HG03139 (cell line): Measurements from ENCODE around the gene CAP1.
"Not testable (repeated sequence)": the region's sequence is repeated elsewhere in the genome, so short reads cannot be mapped to it uniquely, and the experiment has no call there.

Source experiments
- ATAC-seq: cut with Tn5 transposase; IDR thresholded peaks from one replicate; pipeline ENCODE4 v1.9.1; 2021; ENCODE audit not compliant: unreplicated experiment

The CAP1 gene

DNA sequence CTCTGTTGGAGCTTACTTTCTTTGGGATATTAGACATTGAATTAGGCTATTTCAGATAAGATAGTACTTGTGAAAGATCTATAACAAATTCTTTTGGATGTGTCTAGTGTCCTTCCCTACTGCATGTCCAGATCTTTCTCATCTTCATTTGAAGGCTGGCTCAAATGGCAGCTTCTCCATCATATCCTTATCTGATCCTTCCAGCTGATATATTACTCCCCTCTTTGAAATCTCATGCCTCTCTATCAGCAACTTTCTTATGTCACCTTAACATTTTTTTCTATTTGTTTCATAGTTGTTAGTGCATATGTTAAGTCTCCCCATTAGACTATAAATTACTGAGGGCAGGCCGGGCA lies 17.5 kb downstream of the CAP1 start:
- no peak for ATAC-seq

DNA sequence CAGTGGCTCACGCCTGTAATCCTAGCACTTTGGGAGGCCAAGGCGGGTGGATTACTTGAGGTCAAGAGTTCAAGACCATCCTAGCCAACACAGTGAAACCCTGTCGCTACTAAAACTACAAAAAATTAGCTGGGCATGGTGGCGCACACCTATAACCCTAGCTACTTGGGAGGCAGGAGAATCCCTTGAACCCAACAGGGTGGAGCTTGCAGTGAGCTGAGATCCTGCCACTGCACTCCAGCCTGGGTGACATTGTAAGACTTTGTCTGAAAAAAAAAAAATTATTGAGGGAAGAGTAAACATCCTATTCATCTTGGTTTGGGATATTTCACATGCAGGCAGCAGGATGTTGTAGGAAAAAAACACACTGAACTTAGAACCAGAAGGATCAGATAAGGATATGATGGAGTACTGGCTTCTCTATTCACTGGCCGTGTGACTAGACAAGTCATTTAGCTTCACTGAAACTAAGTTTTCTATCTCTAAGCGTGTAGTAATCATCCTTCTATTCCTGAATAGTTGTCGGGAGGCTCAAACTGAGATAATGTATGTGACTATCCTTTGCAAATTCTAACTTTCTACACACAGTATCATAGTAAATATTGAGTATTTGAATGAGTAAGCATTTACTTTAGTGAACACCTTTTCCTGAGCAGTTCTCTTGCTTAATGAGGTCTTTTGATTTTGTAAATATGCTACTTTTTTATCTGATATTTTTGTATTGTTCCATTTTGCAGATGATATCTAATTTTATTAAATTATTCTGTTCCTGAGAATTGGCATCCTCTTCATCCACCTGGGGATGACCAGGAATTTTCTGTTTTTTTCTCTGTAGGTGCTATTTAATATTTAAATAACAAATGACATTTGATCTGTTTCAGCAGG lies 18.2 kb downstream of the CAP1 start:
- ATAC-seq = no peak

DNA sequence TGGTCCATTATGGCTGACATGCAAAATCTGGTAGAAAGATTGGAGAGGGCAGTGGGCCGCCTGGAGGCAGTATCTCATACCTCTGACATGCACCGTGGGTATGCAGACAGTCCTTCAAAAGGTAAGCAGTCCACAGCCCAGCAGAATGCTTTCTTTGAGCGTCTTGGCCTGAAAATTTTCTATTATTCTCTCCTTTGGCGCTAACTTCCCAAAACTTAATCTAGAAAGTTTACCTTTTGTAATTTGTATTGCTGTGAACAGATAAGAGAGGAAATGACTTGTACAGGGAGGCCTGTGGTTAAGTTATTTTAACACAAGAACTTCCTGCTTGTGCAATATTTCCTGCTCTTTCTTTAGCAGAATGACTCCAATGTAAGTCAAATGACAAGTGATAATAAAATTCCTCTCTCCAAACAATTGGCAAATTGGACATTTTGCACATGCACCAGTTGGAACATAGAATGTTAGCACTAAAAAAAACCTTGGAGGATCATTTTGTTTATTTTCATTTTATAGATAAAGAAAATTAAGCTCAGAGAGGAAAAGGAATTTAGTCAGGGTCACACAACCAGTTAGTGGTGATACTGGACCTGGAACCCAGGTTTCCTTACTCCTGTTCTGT lies 18.9 kb downstream of the CAP1 start:
- no peak for ATAC-seq

DNA sequence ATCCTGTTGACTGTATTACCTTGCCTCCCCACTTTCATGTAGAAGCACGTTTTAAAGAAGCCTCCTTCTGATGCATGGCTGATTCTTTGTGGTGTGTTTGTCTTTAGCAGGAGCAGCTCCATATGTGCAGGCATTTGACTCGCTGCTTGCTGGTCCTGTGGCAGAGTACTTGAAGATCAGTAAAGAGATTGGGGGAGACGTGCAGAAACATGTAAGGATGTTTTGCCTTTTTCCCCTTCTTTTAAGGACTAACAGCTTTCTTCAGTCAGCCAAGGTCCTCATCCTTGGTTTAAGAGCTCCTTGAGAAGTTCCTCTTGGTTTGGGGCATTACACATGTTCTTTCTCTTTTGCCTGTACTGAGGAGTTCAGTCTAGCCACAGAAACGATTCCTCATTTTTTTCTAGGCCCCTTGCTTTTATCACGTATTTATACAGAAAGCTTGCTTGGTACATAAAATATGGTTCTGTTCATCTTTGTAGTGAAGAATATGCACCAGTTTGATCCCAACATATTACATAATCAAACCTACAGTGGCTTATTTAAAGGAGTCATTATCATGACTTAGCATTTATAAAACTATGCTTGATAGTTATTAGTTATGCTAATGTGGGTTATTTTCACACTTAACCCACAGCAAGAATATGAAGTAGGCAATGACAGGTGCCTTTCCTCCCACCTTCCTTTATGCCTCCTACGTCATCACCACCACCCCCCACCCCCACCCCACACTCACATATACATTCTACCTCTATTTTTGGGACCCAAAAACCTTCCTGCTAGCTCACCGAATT lies 19.6 kb downstream of the CAP1 start:
- no peak for ATAC-seq

DNA sequence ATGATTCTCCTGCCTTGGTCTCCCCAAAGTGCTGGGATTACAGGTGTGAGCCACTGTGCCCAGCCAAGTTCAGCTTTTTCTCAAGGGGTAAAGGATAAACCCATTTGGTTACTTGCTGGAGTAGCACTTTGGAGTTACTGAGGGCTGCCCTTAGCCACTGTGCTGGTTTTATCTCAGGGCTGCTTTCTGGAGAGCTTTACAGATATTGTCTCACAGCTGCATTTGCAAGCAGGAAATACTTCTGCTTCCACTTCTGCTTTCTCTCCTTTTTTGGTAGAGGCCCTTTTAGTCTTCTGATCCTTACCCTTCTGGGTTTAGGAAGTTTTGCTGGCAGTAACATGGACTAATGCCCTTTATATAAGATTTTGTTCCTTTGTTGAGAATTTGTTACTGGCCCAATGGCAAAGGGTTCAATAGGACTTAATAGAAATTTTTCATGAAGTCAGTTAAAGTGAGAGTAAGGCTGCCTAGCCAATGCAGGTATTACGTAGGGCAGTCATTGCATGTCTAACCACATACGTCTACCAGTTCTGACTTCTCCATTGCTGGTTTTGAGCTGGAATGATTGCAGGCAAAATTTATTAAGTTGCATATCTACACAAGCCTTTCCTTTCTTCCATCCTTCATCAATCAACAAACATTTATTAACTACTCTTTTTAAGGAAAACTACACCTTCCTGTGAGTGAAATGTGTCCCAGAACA lies 24.4 kb downstream of the CAP1 start:
- peak; percentile 76 for ATAC-seq

DNA sequence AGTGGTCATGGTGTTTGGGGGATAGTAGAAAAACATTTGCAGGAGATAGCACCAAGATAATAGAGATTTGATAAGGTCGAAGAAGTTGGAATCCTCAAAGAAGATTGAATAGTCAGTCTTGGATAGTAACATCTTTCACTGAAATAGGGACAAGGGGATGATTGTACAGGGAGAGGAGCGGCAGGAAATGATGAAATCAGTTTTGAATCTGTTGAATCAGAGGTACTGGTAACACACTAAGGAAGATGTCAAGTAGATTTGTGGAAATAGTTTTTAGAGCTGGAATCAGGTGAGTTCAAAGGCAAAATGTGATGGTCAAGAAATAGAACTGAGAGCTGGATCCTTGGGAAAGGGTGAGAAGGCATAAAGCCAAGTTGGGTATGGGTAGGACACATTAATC lies 26.5 kb downstream of the CAP1 start:
- ATAC-seq = no peak

DNA sequence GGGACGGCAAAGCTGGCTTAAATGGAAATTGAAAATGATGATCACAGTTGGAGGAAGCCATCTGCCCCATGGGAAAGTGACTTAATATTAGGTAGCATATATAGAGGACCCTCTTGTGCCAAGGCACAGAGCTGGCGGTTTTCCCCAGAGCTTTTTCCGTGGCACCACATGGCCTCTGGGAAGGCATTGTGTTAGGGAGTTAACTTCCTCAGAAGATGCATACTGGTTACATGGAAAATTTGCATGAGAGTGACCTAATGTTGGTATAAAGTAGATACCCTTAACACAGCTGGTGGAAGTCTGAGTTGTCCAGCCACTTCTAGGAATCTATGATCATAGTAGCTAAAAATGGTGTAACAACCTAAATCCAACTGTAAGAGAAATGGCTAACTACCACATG lies 27.3 kb downstream of the CAP1 start:
- no peak for ATAC-seq

DNA sequence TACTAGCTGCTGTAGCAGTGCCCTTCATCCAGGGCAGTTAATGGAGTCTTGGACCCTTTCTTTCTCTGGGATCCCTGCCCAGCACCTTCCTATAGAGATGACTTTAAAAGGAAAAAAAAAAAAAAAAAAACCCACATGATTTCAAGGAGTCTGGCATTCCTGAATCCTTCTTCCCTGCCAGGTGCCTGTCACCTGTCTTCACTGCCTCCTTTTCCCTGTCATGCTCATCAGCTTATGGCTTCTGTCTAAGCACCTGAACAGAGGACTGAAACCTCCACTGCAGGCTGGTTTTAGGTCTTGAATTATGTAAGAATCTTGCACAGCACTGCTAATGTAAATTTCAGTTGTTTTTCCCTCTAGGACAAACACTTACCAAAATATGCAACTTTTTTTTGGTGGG lies 31.6 kb downstream of the CAP1 start:
- ATAC-seq = no peak

DNA sequence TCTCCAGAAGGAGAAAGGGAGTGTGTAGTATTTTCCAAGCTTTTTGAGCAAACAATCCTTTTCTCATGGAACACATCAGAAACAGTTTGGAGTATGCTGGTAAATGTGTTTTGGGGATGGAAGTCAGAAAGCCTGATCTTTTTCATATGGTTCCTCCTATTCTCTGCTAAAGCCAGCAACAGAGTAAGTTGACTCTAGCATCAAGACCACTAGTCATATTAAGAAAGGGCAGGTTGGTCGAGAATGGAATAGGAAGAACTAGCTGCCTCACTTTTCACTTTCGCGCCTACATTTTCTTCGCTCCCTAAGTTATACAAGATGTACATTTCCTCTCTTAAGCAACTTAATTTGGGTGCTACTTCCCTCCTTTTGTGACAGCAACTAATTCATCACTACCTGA lies 32.5 kb downstream of the CAP1 start:
- ATAC-seq = no peak

DNA sequence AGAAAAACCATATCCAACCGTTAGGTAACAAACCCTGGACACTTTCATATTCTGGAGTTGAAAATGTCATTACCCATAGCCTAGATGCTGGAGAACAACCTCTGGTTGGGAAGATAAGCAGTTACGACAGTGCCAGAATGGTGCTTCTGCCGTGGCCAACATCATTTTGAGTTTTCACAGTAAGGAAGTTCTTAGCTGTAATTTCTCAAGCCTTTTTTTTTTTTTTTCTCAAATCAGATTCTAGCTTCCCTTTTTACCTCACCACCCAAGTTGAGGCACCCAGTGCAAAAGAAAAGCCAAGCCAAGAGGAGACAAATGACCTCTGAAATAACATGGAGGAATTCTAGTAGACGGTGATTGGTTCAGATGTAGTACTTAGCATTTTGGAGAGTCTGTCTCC lies 34.7 kb downstream of the CAP1 start:
- ATAC-seq = no peak

DNA sequence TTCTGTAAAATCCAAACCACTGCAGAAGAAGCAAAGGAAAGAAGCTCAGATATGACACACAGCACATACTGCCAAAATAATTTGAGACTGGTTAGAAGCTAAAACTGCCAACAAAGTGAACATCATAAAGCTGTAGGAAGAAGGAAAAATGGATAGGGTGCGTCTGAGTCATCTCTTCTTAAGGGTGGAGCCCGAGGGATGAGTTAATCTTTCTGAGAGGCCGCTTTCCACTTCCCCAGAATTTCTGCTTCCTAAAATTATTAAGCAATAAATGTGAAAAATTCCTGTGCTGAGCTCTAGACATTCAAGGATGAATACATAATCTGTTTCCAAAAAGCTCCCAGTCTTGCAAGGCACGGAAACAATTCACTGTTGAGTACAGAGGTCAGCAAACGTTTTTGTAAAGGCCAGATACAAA lies 36.4 kb downstream of the CAP1 start:
- ATAC-seq = no peak

DNA sequence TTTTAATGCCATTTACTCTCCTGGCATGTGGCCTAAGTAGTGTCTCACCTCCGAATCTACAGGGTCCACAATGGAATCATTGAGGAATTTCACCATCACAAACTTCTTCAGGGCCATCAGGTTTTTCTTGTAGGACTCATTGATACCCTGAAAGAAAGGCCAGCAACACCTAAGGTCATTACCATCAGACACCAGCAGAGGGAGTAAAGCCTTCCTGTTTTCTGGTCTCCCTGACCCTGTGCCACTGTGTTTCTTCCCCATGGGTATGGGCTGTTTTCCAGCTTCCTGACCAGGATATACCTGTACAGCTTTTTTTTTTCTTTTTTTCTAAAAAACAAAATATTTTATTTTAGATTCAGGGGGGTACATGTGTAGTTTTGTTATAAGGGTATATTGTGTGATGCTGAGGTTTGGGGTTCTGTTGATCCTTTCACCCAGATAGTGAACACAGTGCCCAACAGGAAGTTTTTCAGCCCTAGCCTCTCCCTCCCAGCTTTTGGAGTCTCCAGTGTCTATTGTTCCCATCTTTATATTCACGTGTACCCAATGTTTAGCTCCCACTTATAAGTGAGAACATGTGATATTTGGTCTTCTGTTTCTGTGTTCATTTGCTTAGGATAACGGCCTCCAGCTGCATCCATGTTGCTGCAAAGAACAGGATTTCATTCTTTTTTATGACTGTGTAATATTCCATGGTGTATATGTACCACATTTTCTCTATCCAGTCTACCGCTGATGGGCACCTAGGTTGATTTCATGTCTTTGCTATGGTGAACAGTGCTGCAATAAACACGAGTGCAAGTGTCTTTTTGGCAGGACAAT lies 38.2 kb downstream of the CAP1 start:
- ATAC-seq = no peak

DNA sequence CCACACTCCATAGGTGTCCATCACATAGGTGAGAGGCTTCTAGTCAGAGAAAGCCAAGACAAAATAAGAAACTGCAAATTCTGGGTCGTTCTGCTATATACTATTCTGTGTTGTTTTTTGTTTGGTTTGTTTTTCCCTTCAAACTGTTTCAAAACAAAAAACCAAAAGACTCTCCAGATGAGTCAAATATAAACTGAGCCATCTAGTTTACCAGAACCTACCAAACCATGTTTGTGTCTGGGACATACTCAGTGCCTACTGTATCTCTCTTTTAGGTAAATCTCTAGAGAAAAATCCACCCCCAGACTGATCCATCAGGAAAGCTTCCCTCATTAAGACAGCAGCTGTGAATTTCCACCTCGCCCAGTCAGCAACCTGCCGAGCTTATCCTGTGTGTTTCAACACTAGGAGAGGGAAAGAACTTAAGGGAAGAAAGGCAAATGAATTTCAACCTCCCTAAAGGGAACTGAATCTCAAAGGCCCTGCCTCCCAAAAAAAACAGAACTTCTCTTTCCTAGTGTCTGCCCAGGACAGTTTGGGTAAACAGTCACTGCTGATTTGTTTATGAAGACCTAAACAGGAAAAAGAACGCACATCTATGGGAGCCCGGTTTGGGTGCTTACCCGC lies 39.4 kb downstream of the CAP1 start:
- ATAC-seq = no peak

DNA sequence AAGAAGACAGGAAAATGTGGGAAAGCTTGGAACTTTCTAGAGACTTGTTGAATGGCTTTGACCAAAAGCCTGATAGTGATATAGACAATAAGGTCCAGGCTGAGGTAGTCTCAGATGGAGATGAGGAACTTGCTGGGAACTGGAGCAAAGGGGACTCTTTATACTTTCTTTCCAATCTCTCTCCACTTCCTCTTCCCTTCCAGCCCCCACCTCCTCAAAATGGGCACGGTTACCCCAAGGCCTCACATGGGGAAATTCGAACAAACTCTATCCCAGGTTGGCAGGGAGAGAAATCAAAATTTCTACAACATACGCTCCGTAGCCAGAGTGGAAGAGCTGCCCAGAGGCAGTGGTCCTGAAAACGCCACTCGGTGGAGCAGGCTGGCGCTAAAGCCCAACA lies 41.3 kb downstream of the CAP1 start:
- no peak for ATAC-seq

DNA sequence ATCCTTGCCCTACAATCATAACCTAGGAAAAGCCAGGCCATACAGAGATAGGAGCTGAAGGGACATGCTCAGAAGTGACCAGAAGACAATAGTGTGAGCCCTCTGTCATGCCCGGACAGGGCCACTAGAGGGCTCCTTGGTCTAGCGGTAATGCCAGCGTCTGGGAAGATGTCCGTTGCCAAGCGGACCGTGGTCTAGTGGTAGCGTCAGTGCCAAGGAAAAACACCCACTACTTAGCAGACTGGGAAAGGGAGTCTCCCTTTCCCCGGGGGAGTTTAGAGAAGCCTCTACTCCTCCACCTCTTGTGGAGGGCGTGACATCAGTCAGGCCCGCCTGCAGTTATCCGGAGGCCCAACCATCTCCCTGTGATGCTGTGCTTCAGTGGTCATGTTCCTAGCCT lies 44.2 kb downstream of the CAP1 start:
- ATAC-seq = not testable (repeated sequence)

DNA sequence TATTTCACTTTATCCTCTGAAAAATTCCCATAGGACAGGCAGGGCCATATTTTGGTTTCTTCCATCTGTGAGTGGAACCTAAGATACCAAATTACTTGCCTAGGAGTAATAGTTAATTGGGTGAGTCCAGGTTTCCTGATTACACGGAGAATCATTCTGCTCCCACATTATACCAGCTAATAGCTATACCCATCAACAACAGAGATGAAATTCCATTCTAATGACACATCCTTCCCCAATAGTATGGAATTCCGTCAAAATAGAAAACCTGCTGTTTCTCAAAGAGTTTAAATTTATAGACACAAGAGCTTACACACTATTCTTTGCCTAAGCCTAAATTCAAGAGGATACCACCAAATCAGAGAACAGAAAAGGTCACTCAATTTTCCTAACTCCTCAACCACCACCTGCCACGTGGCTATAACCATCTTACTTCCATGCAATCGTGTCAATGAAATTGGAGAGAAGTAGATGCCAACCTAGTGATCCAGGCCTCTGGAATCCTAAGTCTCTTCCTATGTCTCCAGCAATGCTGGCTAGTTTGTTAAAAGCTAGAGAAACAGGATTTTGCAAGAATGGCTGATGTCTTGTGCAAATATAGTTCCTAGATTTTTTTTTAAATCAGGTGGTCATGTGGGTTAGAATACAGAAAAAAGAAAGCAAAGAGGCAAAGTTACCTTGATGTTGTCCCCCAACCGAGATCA lies 50.3 kb downstream of the CAP1 start:
- ATAC-seq = no peak

DNA sequence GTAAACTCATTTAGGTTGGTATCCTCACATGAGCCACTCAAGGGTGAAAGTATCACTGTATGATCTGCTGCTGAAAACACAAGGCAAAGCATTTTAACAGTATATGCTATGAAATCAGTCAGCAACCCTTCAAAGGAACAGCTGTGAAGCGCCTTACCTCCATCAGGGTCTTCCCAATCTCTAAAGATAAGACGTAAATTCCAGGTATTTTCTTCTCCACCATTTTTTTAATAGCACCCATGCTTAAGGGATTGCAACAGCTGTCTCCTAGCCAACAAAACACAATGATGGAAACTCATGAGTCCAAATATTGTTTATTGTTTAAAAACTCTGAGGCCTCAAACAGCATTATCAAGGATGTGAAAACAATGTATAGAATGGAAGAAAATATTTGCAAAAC lies 51.7 kb downstream of the CAP1 start:
- no peak for ATAC-seq

DNA sequence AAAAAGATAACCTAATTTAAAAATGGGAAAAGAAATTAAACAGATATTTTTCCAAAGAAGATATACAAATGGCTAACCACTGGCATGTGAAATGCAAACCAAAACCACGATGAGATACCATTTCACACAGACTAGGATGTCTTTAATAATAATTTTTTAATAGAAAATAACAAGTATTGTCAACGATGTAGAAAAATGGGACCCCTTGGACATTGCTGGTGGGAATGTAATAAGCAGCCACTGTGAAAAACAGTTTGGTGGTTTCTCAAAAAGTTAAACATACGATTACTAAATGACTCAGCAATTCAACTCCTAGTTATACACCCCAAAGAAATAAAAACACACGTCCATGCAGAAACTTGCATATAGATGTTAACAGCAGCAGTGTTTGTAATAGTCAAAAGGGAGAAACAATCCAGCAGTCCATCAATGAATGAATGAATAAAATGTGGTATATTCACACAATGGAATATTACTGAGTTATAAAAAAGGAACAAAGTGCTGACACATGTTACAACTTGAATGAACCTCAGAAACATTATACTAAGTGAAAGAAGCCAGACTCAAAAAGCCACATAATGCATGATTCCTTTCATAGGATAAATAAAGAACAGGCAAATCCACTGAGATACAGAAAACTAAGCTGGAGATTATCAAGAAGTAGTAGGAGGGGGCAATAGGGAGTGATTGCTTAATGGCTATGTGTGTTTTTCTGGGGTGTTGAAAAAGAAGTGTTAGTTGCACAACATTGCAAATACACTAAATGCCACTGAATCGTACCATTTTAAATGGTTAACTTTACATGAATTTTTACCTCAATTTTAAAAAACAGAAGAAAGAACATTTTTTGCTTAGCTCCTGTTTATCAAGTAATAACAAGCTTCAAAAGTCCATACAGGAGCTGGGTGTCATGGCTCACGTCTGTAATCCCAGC lies 52.4 kb downstream of the CAP1 start:
- no peak for ATAC-seq
